IMR-90 (cell line): ENCODE measurements around the gene EVL. TPM values are rescaled to one million over a fixed set of nuclear protein-coding genes. Genes with fewer than 3 reads are reported as not detected.

ENCODE experiments used
- ATAC-seq: fragments of 200-7000 bp; cut with Tn5 transposase; 2 replicates; pipeline ENCODE4 v1.9.1; 2020; ENCODE audit warnings: low read depth, mild to moderate bottlenecking, moderate library complexity
- BruUV-seq: library from RNA; stranded (reverse); fragments of 400-500 nt; replicated peaks from 2 replicates; lab custom pipeline; 2021; lab: Mats Ljungman, UMichigan
- CTCF ChIA-PET: fragments of 300-600 bp; formaldehyde crosslinking; extraction: SDS; loops from one replicate; lab custom pipeline; 2021; ENCODE audit warnings: antibody characterized with exemption; lab: Yijun Ruan, JAX
- POLR2A ChIA-PET: fragments of 300-600 bp; sonication (Branson Sonifier 250); formaldehyde crosslinking; loops from one replicate; lab custom pipeline; 2022; ENCODE audit warnings: antibody characterized with exemption; ENCODE audit not compliant: unreplicated experiment; lab: Charles Lee
- DNase-seq: peaks from one replicate; pipeline ENCODE4 v3.0.0; 2013
- H2AFZ ChIP-seq: replicated peaks from 2 replicates; pipeline ENCODE3; 2013; ENCODE audit warnings: low read length, mild to moderate bottlenecking; ENCODE audit not compliant: poor library complexity
- H2AK5ac ChIP-seq: 2 replicates; pipeline ENCODE4 v1.6.1; 2013; ENCODE audit warnings: low read depth, low read length, inconsistent platforms
- H2AK9ac ChIP-seq: replicated peaks from 2 replicates; pipeline ENCODE3; 2013; ENCODE audit warnings: mild to moderate bottlenecking, low read depth, low read length, moderate library complexity; ENCODE audit not compliant: poor library complexity
- H2BK120ac ChIP-seq: 2 replicates; pipeline ENCODE4 v1.6.1; 2013; ENCODE audit warnings: low read depth, low read length, inconsistent platforms
- H2BK15ac ChIP-seq: 3 replicates; pipeline ENCODE4 v1.6.1; 2013; ENCODE audit warnings: low read depth, low read length, inconsistent platforms
- H2BK20ac ChIP-seq: 2 replicates; pipeline ENCODE4 v1.6.1; 2013; ENCODE audit warnings: low read depth, mild to moderate bottlenecking, inconsistent platforms, low read length, moderate library complexity
- H2BK5ac ChIP-seq: 2 replicates; pipeline ENCODE4 v1.6.1; 2013; ENCODE audit warnings: mild to moderate bottlenecking, low read depth, low read length, inconsistent platforms; ENCODE audit not compliant: poor library complexity, severe bottlenecking
- H3K14ac ChIP-seq: replicated peaks from 2 replicates; pipeline ENCODE4 v1.6.1; 2013; ENCODE audit warnings: low read depth, low read length, inconsistent platforms
- H3K18ac ChIP-seq: 2 replicates; pipeline ENCODE4 v1.6.1; 2013; ENCODE audit warnings: low read depth, low read length, control low read depth
- H3K23ac ChIP-seq: 2 replicates; pipeline ENCODE4 v1.6.1; 2013; ENCODE audit warnings: low read depth, low read length, inconsistent platforms
- H3K27ac ChIP-seq: 2 replicates; pipeline ENCODE4 v1.5.1; 2013; ENCODE audit warnings: mild to moderate bottlenecking, control low read depth, low read length; ENCODE audit not compliant: insufficient read depth
- H3K27me3 ChIP-seq: 2 replicates; pipeline ENCODE4 v1.6.1; 2013; ENCODE audit warnings: low read length; ENCODE audit not compliant: control insufficient read depth, insufficient read depth
- H3K36me3 ChIP-seq: 2 replicates; pipeline ENCODE4 v1.6.1; 2013; ENCODE audit warnings: low read length, mixed read lengths; ENCODE audit not compliant: control insufficient read depth, insufficient read depth
- H3K4ac ChIP-seq: 2 replicates; pipeline ENCODE4 v1.6.1; 2013; ENCODE audit warnings: low read depth, low read length, inconsistent platforms
- H3K4me1 ChIP-seq: 2 replicates; pipeline ENCODE4 v1.6.1; 2013; ENCODE audit warnings: low read length, mixed read lengths; ENCODE audit not compliant: control insufficient read depth, insufficient read depth
- H3K4me2 ChIP-seq: 2 replicates; pipeline ENCODE4 v1.6.1; 2013; ENCODE audit warnings: low read depth, mild to moderate bottlenecking, control low read depth, low read length, moderate library complexity
- H3K4me3 ChIP-seq: 2 replicates; pipeline ENCODE4 v1.5.1; 2013; ENCODE audit warnings: low read depth, mild to moderate bottlenecking, control low read depth, low read length, moderate library complexity; ENCODE audit not compliant: insufficient read depth
- H3K56ac ChIP-seq: 2 replicates; pipeline ENCODE4 v1.6.1; 2013; ENCODE audit warnings: low read length, inconsistent platforms; ENCODE audit not compliant: insufficient read depth; ENCODE audit errors: extremely low read depth
- H3K79me1 ChIP-seq, 2 experiments: 2 replicates each; pipeline ENCODE4 v1.6.1; 2013; ENCODE audit warnings: low read length in 2 of 2, inconsistent platforms in 1 of 2, low read depth in 1 of 2
- H3K9ac ChIP-seq: 2 replicates; pipeline ENCODE4 v1.6.1; 2013; ENCODE audit warnings: low read depth, low read length, control low read depth
- H3K9me1 ChIP-seq: 2 replicates; pipeline ENCODE4 v1.6.1; 2013; ENCODE audit warnings: low read length, inconsistent platforms; ENCODE audit not compliant: insufficient read depth
- H3K9me3 ChIP-seq: 2 replicates; pipeline ENCODE4 v1.6.1; 2013; ENCODE audit warnings: low read length; ENCODE audit not compliant: control insufficient read depth, insufficient read depth
- H4K20me1 ChIP-seq: 2 replicates; pipeline ENCODE4 v1.6.1; 2013; ENCODE audit warnings: low read length, inconsistent platforms; ENCODE audit not compliant: insufficient read depth
- H4K5ac ChIP-seq: 2 replicates; pipeline ENCODE4 v1.6.1; 2013; ENCODE audit warnings: mild to moderate bottlenecking, low read depth, low read length, control low read depth
- H4K8ac ChIP-seq, 2 experiments: 2 replicates each; pipeline ENCODE4 v1.6.1; 2013; ENCODE audit warnings: low read depth in 2 of 2, low read length in 2 of 2, control low read depth in 1 of 2, inconsistent platforms in 1 of 2
- H4K91ac ChIP-seq: 2 replicates; pipeline ENCODE4 v1.6.1; 2013; ENCODE audit warnings: low read depth, low read length, inconsistent platforms; ENCODE audit not compliant: insufficient read depth
- BHLHE40 ChIP-seq: fragments of 150-350 bp; IDR thresholded peaks from 2 replicates; pipeline ENCODE4 v1.6.1; 2016; ENCODE audit warnings: mild to moderate bottlenecking, low read depth, low read length
- CEBPB ChIP-seq: IDR thresholded peaks from 2 replicates; pipeline ENCODE4 v1.6.1; 2012; ENCODE audit warnings: low read depth, low read length, improper control_type of control experiment
- CHD1 ChIP-seq: IDR thresholded peaks from 2 replicates; pipeline ENCODE4 v1.6.1; 2012; ENCODE audit warnings: low read depth, low read length, improper control_type of control experiment
- CTCF ChIP-seq: conservative IDR thresholded peaks from 2 replicates; pipeline ENCODE4 v1.5.1; 2012; ENCODE audit warnings: mild to moderate bottlenecking, low read depth, low read length, improper control_type of control experiment
- ELK1 ChIP-seq: fragments of 150-350 bp; IDR thresholded peaks from 2 replicates; pipeline ENCODE4 v1.6.1; 2016; ENCODE audit warnings: low read depth, mild to moderate bottlenecking, low read length, moderate library complexity, borderline replicate concordance
- FOS ChIP-seq: fragments of 150-350 bp; IDR thresholded peaks from 2 replicates; pipeline ENCODE4 v1.6.1; 2016; ENCODE audit warnings: low read depth, low read length
- MAFK ChIP-seq: IDR thresholded peaks from 2 replicates; pipeline ENCODE4 v1.6.1; 2012; ENCODE audit warnings: low read depth, low read length, improper control_type of control experiment
- MAZ ChIP-seq: IDR thresholded peaks from 2 replicates; pipeline ENCODE4 v1.6.1; 2012; ENCODE audit warnings: low read depth, mild to moderate bottlenecking, low read length, improper control_type of control experiment, moderate library complexity, borderline replicate concordance
- MXI1 ChIP-seq: IDR thresholded peaks from 2 replicates; pipeline ENCODE4 v1.6.1; 2012; ENCODE audit warnings: low read depth, mild to moderate bottlenecking, low read length, moderate library complexity, borderline replicate concordance
- NFE2L2 ChIP-seq: fragments of 150-350 bp; IDR thresholded peaks from 2 replicates; pipeline ENCODE4 v1.6.1; 2016; ENCODE audit warnings: low read depth, mild to moderate bottlenecking, low read length
- POLR2A ChIP-seq: IDR thresholded peaks from 2 replicates; pipeline ENCODE4 v1.6.1; 2012; ENCODE audit warnings: mild to moderate bottlenecking, low read depth, low read length
- RAD21 ChIP-seq: IDR thresholded peaks from 2 replicates; pipeline ENCODE4 v1.6.1; 2012; ENCODE audit warnings: low read length, improper control_type of control experiment
- RCOR1 ChIP-seq: IDR thresholded peaks from 2 replicates; pipeline ENCODE4 v1.6.1; 2012; ENCODE audit warnings: mild to moderate bottlenecking, low read length, improper control_type of control experiment; ENCODE audit not compliant: insufficient replicate concordance
- RFX5 ChIP-seq: IDR thresholded peaks from 2 replicates; pipeline ENCODE4 v1.8.0; 2012; ENCODE audit warnings: low read depth, mild to moderate bottlenecking, low read length, moderate library complexity
- SMC3 ChIP-seq: fragments of 150-350 bp; IDR thresholded peaks from 2 replicates; pipeline ENCODE4 v1.6.1; 2016; ENCODE audit warnings: low read depth, mild to moderate bottlenecking, antibody characterized with exemption, low read length, moderate library complexity
- USF2 ChIP-seq: fragments of 150-350 bp; IDR thresholded peaks from 2 replicates; pipeline ENCODE4 v1.6.1; 2017; ENCODE audit warnings: mild to moderate bottlenecking, antibody characterized with exemption, low read length, low read depth
- WGBS, 2 experiments: methylation state at CpG; one replicate each; pipeline versions ENCODE4 v1.1.5 to v1.1.7; 2013; ENCODE audit warnings: missing lambda C conversion rate in 2 of 2; ENCODE audit not compliant: insufficient read length in 1 of 2; ENCODE audit errors: extremely low coverage in 2 of 2; 5-methylcytosine and 5-hydroxymethylcytosine counted together
- dilution Hi-C: fragments of 300-500 bp; cut with HindIII; formaldehyde crosslinking; loops from one replicate; pipeline ENCODE4 v1.14.3; 2018; ENCODE audit warnings: low sequenced_read_pairs; ENCODE audit not compliant: unreplicated experiment
- in situ Hi-C: fragments of 300-500 bp; cut with MboI; formaldehyde crosslinking; loops from 3 replicates; pipeline ENCODE4 v1.14.3; 2019; ENCODE audit warnings: low sequenced_read_pairs, inconsistent platforms, mixed read lengths
- intact Hi-C: fragments of 100-400 bp; cut with micrococcal nuclease; formaldehyde crosslinking; loops from 2 replicates; pipeline ENCODE4 v1.10.0; 2022
- polyA plus RNA-seq, 3 experiments: library from polyadenylated mRNA; depleted of rRNA; stranded (reverse); fragments of >200 nt; gene quantifications; 2 replicates each; pipeline ENCODE4 v1.2.3, GENCODE V29; 2012; ENCODE audit warnings: low replicate concordance in 1 of 3
- total RNA-seq: library from RNA; depleted of rRNA; stranded (reverse); fragments of >200 nt; gene quantifications from 2 replicates; pipeline ENCODE4 v1.2.3, GENCODE V29; 2012

Gene EVL
- total and polyA plus RNA-seq, 2 of the 4 experiments (the other 2 are of a cell fraction): 7.2 to 36.5 TPM

DNA sequence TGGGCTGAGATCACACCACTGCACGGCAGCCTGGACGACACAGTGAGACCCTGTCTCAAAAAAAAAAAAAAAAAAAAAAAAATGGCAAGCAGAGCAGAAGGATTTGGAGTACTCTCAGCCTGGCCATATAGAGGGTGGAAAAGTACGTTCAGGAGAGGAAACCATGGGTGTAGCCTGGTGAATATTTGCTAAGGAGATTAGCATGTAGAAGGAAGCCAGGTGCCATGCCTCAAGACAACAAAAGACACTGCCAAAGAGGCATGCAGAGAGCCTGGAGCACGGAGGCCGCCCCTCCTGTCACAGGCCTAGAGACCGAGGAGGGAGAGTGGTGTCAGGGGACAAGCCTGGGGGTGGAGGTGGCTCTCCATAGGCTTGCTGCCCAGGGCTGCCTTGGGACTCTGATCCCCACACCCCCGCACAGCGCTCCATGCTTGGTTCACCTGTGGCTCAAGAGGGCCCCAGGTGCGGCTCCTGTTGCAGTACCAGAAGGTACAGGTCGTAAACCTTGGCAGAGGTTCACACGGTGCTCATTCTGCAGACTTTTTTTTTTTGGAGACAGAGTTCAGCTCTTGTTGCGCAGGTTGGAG, 122.1 kb downstream of the EVL start:
- no peak overlapping the region for H4K91ac ChIP-seq
- H3K4me2 ChIP-seq: no peak overlapping the region
- 89% methylated on average over 10 of the region's 12 CpGs; no CpG with 5 or more reads in 1 of the 2 experiments for WGBS, 2 experiments
- in situ Hi-C loops: no loop called here
- intact Hi-C loops: no loop called here
- no peak overlapping the region for H2BK5ac ChIP-seq
- H2AK9ac ChIP-seq: no peak overlapping the region
- no peak overlapping the region for H4K5ac ChIP-seq
- ChIA-PET POLR2A (no interaction called here), CTCF (no interaction called here)
- no peak for TF ChIP-seq MAZ
- no peak for TF ChIP-seq MAFK
- TF ChIP-seq CTCF: no peak
- TF ChIP-seq POLR2A: no peak
- TF ChIP-seq CEBPB: no peak
- no peak for TF ChIP-seq NFE2L2
- TF ChIP-seq BHLHE40: no peak
- TF ChIP-seq CHD1: no peak
- TF ChIP-seq ELK1: no peak
- no peak for TF ChIP-seq RCOR1
- TF ChIP-seq RFX5: no peak
- no peak for TF ChIP-seq RAD21
- TF ChIP-seq MXI1: no peak
- no peak for TF ChIP-seq USF2
- no peak for TF ChIP-seq FOS
- TF ChIP-seq SMC3: no peak
- DNase-seq: no peak
- H2BK15ac ChIP-seq: no peak overlapping the region
- no peak overlapping the region for H2AK5ac ChIP-seq
- H3K4me1 ChIP-seq: peaks cover 3% of the 10 kb centered on the region
- H3K79me1 ChIP-seq: peaks cover 0 to 2% of the 10 kb centered on the region in 2 experiments; a peak in 1 of 4 replicates
- no peak overlapping the region for H3K4me3 ChIP-seq
- peaks cover 4% of the 10 kb centered on the region; the same call in 1 of the 2 replicates for H3K9me1 ChIP-seq
- no peak overlapping the region for H2BK120ac ChIP-seq
- no peak overlapping the region for H3K4ac ChIP-seq
- dilution Hi-C loops: no loop called here
- H2AFZ ChIP-seq: no peak overlapping the region
- no peak for ATAC-seq
- H2BK20ac ChIP-seq: no peak overlapping the region
- no peak overlapping the region for H3K14ac ChIP-seq
- no peak overlapping the region for H3K18ac ChIP-seq
- no peak overlapping the region for H3K9ac ChIP-seq
- H3K27ac ChIP-seq: no peak overlapping the region
- H3K27me3 ChIP-seq: no peaks in the 10 kb centered on the region
- H3K23ac ChIP-seq: no peak overlapping the region
- H3K36me3 ChIP-seq: no peaks in the 10 kb centered on the region
- BruUV-seq: no TSS peak
- no peaks in the 10 kb centered on the region for H4K20me1 ChIP-seq
- H3K56ac ChIP-seq: no peak overlapping the region
- H4K8ac ChIP-seq: no peak overlapping the region
- H3K9me3 ChIP-seq: no peaks in the 10 kb centered on the region
